ENCODE measurements around the gene SLC12A9.
"Not testable (repeated sequence)": the region's sequence is repeated elsewhere in the genome, so short reads cannot be mapped to it uniquely, and the experiment has no call there.

The SLC12A9 gene

GRCh38 chr7:100826514-100827329 is 25.8 kb upstream of the SLC12A9 start:
- no peak for DNase-seq

- DNase-seq, result no peak
Measured at GRCh38 chr7:100827330-100828226, 24.9 kb upstream of the SLC12A9 start, which contains the start of gene EPHB4. Gene EPHB4 (minus strand): TSS chr7:100827523. CDS start chr7:100827030, 493 bp downstream.

DNA sequence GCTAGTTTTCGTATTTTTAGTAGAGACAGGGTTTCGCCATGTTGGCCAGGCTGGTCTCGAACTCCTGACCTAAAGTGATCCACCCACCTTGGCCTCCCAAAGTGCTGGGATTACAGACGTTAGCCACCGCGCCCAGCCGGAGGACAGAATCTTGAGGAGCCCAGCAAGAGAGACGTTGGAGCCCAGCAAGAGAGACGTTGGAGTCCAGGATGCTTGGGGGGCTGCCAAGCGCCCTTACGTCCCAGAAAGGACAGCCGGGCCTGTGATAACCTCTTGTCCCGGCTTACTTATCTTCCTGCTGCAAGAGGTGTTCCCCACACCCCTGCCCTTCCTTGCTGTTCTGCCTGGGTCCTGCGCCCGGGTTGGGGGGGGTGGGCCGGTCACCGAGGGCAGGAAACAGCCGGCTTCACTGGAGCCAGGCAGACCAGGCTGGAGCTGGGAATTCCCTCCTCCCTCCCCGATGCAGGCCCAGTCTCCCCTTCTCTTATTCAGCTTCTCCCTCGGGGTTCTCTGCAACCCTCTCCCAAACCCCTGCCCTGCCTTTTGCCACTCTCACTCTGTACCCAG is 23.3 kb upstream of the SLC12A9 start:
- DNase-seq, result no peak

DNA sequence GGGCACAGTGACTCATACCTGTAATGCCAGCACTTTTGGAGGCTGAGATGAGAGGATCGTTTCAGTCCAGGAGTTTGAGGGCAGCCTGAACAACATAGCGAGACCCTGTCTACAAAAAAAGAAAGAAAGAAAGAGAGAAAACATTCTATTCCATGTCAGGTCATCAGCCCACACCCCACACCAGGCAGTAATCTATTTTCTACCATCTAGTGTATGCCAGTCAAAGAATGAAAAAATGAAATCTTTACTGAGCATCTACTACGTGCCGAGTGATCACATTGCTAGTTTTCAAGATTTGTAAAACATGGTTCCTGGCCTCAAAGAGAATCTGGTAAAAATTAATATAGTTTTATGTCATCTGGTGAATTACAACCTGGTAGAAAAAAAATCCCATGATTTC is 22.1 kb upstream of the SLC12A9 start:
- no peak for DNase-seq

- no peak for DNase-seq
Measured at GRCh38 chr7:100832281-100832633, 20.3 kb upstream of the SLC12A9 start.

DNA sequence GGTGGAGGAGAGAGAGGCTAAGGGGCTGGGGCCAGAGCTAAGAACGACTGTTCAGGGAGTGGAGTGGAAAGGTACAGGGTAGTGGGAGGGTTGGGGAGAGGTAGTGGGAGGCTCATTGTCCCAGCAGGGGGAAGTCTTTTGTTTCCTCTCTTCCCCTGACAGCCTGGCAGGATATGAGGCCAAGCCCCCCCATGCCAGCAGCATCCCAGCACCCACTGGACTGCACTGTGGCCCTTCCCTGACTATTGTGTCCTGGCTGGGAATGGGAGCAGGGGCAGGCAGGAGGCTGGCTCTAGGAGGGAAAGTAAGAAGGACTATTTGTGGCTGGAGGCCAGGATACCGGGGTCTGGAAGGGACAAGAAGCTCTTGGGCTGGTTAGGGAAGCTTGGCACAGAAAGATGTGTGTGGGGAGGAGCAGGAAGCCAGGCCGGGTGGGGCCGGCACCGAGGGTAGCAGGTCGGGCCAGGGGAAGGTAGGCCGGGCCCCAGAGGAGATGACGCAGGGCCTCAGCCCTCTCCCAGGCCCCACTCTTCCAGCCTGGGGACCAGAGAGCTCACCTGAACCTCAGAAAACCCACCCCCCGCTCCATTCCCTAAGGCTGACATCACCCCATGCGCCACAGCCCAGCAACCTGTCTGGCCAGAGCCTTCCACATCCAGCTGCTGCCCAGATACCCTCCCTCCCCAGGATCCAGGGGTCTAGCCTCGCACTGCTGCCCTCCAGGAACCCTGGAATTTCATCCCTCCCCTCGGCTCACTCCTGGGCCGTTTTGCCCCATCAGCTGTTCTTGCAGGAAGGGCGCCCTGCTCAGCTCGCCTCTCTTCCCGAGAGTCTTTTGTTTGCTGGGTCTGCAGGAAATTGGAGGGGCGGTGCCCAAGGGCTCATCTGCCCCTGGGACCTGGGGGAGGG is 16.4 kb upstream of the SLC12A9 start:
- DNase-seq, result no peak

DNA sequence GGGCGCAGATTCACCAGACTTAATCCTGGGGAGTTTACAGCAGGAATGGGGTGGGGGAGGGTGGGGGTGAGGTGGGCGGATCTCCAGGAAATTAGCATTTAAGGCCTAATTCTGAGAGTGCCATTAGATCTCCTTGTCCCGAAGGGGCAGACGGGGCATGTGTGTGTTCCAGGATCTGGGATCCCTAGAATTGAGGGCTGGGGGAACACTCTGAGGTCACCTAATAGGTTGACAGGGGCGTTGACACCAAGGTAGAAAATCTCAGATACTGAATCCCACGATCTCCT is 15.8 kb upstream of the SLC12A9 start:
- DNase-seq, result no peak

DNA sequence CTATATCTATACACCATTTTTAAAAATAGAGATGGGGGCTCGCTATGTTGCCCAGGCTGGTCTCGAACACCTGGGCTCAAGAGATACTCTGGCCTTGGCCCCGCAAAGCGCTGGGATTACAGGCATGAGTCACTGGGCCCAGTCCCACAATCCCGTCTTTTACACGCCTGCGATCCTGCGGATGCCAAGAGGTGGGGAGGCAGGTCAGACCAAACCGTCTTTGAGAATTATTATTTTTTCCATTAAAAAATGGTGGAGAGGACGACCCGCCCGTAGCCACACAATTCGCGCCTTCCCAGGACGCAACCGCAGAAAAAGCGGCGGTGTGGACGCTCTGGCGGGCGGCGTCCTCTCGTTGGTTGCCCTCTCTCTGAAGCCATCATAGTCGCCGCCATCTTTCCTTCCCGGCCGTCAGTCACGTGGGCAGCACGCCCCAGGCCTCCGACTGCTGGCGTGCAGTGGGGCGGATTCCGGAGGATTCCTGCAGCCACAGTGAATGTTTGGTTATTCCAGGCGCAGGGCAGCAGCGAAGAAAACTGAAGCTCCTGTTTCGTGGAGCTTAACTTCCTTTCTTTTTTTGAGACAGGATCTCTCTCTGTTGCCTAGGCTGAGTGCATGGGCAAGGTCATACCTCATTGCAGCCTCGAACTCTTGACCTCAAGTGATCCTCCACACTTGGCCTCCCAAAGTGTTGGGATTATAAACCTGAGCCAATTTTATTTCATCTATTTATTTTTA is 15.2 kb upstream of the SLC12A9 start:
- DNase-seq, result peak; percentile 85

GRCh38 chr7:100839361-100839760 is 13.2 kb upstream of the SLC12A9 start:
- no peak for DNase-seq

GRCh38 chr7:100840470-100841100 is 11.9 kb upstream of the SLC12A9 start:
- no peak for DNase-seq

DNA sequence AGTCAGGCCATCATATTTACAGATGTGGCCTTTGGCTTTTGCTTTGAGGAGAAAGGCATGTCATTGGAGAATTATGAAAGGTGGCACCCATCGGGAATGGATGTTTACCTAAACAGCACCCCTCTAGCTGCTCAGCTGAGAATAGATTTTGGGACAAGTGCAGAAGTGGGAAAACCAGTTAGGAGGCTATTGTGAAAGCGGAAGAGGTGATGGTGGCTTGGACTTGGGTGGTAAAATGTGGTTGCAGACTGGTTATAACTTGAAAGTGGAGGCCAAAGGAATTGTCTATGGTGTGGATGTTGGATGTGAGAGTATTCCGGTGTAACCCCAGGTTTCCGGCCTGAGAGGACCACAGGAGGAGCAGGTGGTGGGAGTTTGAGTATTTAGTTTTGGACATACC is 5.2 kb upstream of the SLC12A9 start:
- DNase-seq, result peak; percentile 70

DNA sequence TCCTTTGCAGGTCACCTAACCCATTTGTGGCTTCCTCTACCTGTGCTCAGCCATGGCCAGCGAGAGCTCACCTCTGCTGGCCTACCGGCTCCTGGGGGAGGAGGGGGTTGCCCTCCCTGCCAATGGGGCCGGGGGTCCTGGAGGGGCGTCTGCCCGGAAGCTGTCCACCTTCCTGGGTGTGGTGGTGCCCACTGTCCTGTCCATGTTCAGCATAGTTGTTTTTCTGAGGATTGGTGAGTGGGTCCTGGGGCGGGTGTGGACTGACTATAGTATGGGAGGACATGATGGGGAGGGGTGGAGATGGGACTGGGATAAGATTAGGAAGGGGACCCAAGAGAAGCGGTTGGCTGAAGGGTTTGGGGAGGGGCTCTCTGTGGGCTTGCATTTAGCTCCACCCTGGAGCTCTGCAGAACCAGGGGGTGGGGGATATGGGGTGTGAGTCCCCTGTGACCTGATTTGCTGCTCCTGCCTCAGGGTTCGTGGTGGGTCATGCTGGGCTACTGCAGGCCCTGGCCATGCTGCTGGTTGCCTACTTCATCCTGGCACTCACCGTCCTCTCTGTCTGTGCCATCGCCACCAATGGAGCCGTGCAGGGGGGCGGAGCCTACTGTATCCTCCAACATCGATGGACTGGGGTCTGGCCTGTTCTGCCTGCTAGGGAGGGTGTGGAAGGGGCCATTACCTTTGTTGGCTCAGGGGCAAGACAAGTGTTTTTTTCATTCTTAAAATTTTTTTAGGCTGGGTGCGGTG is 1.8 kb downstream of the SLC12A9 start:
- DNase-seq, result no peak

DNA sequence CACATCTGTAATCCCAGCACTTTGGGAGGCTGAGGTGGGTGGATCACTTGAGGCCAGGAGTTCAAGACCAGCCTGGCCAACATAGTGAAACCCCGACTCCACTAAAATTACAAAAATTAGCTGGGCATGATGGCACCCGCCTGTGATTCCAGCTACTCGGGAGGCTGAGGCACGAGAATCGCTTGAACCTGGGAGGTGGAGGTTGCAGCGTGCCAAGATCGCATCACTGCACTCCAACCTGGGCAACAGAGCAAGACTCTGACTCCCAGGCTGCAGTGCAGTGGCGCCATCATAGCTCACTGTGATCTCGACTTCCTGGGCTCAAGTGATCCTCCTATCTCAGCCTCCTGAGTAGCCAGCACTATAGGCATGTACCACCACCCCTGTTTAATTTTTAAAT is 2.4 kb downstream of the SLC12A9 start:
- DNase-seq, result not testable (repeated sequence)

- no peak for DNase-seq
Measured at GRCh38 chr7:100855515-100855914, 3.0 kb downstream of the SLC12A9 start.

- no peak for DNase-seq
Measured at GRCh38 chr7:100856871-100857282, 4.4 kb downstream of the SLC12A9 start.

DNA sequence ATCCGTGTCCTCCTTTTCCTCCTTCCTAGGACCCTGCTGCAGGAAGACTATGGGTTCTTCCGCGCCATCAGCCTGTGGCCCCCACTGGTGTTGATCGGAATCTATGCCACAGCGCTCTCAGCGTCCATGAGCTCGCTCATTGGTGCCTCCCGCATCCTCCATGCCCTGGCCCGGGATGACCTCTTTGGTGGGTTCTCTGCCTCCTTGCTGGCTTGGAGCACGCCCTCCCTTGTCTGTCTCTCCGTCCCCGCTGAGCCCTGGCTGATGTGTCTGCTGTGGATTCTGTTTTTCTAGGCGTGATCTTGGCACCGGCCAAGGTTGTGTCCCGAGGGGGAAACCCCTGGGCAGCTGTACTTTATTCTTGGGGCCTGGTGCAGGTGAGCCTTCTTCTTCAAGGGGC is 7.3 kb downstream of the SLC12A9 start:
- DNase-seq, result no peak

GRCh38 chr7:100860702-100861615 is 8.4 kb downstream of the SLC12A9 start:
- no peak for DNase-seq

DNA sequence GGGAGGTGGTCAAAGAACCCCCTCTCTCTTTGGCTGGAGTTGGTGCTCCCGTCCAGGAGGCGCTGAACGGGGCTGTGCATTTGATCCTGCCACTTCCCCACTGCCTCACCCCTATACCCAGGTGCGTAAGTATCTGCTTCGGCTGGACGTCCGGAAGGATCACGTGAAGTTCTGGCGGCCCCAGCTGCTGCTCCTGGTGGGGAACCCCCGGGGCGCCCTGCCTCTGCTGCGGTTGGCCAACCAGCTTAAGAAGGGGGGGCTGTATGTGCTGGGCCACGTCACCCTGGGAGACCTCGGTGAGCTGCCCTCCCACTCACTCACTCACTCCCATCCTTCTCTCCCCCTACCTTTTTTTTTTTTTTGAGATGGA is 9.1 kb downstream of the SLC12A9 start:
- DNase-seq, result no peak

GRCh38 chr7:100863406-100863950 is 11.0 kb downstream of the SLC12A9 start:
- DNase-seq, result no peak

Data from MV-4-11 (cell line).